Bone marrow (tissue), 2 donors: ENCODE results near the gene ZFAND2A.

Experiments used
- DNase-seq, 2 donors: peaks; one replicate each; lab custom pipeline; 2025; lab: John Stamatoyannopoulos, UW

Gene ZFAND2A

DNA sequence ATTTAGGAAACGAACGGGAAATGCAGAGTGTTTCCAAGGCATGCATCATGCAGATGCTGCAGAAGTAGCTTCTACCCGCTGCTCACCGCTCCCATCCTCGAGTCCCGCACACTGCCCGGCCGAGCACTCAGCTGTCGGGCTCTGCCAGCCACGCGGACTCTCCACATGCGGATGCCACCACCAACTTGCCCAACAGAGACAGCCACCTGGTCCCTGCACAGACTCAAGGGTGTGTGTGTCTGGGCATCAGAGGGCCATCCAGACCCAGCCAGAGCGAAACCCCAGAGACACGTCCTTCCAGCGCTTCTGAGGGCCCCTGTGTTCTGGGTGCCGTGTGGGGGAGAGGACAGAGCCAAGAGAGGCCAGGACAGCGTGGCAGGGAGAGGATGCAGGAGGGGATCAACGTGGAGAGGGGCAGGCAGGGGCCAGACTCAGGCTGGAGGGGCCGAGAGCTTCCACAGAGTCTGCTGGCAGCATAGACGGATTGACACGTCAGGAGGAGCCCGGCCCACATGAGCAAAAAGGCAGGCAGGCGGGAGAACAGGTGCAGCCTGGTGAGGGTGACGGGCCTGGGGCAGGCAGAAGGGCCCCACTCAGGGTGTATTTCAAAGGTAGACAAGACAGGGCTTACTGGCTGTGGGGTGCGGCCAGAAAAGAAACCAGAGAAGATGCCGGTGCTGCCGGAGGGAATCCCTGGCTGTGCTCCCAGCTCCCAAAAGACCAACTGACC, 53.8 kb downstream of the ZFAND2A start:
- no peak for DNase-seq

DNA sequence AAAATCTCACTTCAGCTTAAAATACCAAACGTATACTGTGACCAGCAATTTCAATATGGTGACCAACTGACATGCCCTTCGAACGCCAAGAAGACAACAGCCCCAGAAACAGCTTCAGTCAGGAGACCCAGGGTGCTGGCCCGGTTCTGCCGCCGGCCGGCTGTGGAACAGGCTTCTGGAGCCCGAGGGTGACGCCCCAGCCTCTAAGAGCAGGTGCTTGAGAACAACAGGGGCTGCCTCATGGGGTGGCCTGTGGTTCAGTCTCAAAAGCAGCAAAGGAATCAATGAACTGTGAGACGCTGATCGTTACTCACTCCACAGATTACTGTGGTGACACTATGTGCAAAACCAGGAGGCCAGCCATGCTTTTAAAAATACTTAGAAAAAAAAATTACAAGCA, 54.8 kb downstream of the ZFAND2A start:
- no peak for DNase-seq

DNA sequence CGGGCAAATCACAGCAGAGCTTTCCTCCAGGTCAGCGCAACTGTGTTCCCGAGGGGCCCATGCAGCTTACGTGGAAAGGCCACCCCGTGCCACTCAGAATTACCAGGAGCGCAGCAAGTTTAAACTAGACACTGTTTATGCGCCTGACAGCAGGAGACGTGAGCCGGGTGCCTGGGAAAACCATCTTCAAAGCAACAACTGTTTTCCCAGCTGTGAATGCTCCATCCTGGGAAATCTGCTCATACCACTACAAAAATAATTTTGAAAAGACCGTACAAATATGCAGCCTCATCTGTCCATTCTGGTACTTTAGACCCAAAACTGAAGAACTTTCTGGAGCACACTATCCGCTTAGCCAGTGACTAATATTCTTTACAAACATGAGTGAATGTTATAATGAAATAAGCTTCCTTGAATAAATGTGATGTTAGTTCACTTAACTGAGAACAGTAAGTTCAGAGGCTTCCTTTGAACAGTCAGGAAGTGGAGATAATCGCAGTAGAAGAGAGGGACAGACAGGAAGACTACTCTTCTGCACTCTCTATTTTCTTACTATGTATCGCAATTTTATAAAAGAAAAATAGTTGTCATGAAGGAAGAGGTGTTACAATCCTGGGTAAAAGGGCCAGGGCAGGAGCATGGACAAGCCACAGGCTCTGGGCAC, 55.3 kb downstream of the ZFAND2A start:
- DNase-seq, result no peak

DNA sequence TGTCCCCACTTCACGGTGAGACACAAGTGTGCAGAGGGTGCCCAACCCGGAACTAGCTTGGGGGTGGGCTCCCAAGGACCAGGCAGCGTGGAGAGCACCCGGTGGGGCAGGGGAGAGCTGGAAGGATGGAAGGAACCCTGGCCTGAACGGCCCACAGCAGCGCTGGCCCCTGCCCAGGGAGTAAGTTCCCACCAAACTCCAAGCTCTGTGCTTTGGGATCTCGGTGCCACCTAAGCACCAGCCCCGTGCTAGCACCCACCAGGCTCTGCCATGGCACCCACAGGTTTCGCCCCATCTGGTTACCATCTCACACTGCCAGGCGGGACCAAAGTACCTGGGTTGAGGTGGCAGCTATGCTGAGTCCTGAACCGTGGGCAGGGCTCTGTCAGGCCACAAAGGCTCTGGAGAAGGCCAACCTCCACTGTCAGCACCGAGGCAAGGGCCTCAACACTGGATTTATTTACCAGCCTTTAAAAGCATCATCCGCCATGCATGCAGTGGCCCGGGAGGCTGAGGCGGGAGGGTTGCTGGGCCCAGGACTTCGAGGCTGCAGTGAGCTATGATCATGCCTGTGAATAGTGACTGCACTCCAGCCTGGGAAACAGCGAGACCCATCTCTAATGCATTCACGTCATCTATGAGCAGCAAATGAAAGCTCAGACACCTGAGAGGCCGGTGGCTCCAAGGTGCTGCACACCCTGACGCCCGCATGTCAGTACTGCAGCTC, 56.0 kb downstream of the ZFAND2A start:
- no peak for DNase-seq

DNA sequence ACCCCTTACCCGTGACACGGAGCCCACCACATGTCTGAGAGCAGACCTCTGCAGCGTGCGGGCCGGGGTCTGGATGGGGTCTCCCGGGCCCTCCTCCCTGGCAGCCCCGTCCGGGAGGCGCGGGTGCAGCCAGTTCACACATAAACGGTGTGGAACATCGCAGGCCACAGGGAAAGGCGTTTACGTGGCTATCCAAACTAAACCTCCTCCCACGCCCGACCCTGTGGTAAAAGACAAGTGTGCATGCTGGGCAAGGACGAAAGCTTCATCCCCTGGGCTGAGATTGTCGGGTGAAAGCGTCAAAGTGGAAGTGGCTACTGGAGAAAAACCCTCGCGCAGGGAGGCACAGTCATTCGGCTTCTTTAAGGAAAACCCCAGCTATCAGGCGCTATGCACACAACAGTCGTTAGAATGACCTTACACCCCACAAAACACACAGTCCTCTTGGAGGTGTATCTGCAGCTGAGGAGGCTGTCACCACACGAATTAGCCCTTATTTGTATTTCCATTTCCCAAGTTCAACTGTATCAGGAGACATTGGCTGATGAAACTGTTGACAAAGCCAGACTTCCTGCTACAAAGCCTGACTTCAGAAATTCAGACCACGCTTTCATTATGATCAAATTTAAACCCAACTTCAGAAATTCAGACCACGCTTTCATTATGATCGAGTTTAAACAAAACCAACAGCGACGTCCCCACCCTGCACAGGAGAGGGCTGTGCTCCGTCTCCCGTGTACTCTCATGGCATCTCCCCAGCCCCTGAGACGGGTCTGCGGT, 56.8 kb downstream of the ZFAND2A start:
- no peak for DNase-seq
